HG03135 (cell line): ENCODE results near the gene FAM193A.
A peak's percentile ranks its signal among the peaks of the same experiment; 100 is the strongest.
"Not testable (repeated sequence)": the region's sequence is repeated elsewhere in the genome, so short reads cannot be mapped to it uniquely, and the experiment has no call there.

ENCODE experiments used
- ATAC-seq: cut with Tn5 transposase; IDR thresholded peaks from one replicate; pipeline ENCODE4 v1.9.1; 2021; ENCODE audit warnings: mild to moderate bottlenecking, moderate library complexity; ENCODE audit not compliant: unreplicated experiment

Gene FAM193A

DNA sequence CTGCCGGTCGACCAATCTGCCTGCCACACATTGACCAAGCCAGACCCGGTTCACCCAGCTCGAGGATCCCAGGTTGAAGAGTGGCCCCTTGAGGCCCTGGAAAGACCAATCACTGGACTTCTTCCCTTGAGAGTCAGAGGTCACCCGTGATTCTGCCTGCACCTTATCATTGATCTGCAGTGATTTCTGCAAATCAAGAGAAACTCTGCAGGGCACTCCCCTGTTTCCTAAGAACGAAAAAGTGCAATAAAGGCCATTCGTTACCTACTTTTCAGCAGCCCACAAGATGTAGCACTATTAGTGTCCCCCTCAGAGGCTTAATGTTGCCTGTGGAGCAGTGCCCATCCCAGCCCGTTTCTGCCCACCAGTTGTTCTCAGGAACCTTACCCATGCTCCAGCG lies 22.3 kb upstream of the FAM193A start:
- not testable (repeated sequence) for ATAC-seq

DNA sequence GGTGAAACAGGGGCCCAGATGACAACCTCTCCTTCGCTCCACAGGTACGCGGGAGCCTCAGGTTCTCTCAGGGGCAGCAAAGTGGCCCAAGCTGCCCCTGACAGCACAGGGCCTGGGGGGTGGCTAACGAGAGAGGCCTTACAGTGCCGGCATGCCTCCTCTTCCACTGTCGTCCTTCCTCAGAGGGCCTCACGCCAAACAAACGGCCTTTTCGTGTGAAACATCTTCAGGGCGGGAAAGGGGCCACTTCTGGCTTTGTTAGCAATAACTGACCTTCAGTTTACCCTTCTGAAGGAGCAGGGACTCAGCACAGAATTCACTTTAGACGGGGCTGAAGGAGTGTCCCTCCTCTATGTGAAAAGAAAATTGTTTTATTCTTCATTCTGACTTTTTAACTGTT lies 21.5 kb upstream of the FAM193A start:
- not testable (repeated sequence) for ATAC-seq

DNA sequence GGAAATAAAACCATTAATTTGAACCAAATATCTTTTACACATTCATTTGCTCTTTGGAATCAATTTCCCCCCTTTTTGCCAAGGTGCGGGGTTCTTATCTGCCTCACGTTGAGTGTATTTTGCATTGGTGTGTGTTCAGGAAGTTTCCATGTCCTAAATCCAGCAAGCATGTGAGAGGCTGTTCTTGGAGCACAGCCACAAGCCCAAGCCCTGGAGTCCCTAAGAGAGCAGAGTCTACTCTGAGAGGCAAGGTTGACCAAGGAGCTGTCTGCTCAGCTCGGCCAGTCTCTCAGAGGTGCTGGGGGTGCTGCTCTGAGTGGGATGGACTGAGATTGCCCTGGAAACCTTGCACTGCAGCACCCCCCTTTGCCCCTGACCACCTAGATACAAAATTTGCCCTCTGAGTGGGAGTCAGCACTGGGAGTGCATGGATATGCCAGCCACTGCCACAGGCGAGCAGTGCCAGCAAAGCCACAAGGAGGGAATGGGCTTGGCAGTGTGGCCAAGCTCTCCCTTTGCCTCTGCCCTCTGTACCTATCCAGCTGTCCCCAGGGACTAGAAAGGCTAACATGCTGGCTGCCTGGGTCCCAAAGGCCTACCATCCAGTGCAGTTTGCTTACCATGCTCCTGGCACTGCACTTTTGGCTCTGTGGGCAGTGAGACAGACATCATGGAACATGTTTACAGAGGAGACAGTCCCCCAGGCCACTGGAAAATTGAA lies 20.5 kb upstream of the FAM193A start:
- ATAC-seq = no peak

DNA sequence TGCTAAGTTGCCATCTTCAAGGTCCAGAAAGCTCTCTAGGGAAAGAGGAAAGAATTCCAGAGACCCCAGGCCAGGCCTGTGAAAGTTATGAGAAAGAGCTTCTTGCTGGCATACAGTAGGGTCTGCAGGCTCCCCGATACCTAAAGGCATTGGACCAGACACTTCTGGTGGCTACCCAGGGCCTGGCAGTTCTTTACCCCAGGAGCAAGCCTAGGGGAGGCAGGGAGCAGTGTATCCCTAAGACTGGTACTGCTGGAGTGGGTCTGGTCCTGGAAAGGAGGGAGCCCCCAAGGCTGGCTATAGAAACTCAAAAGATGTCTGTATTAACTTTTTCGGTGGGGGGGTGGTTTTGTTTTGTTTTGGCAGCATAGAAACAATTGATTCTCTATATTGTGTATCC lies 19.8 kb upstream of the FAM193A start:
- ATAC-seq = no peak

DNA sequence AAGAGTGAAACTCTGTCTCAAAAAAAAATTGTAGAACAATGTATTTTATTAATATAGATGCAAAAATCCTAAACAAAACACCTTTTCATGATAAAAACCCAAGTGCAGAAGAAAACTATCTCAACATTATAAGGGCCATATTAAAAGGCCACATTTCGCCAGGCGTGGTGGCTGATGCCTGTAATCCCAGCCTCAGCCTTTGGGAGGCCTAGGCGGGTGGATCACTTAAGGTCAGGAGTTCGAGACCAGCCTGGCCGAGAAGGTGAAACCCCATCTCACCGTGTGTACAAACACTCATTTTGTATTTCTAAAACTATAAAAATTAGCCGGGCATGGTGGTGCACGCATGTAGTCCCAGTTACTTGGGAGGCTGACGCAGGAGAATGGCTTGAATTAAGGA lies 9.9 kb upstream of the FAM193A start:
- no peak for ATAC-seq

DNA sequence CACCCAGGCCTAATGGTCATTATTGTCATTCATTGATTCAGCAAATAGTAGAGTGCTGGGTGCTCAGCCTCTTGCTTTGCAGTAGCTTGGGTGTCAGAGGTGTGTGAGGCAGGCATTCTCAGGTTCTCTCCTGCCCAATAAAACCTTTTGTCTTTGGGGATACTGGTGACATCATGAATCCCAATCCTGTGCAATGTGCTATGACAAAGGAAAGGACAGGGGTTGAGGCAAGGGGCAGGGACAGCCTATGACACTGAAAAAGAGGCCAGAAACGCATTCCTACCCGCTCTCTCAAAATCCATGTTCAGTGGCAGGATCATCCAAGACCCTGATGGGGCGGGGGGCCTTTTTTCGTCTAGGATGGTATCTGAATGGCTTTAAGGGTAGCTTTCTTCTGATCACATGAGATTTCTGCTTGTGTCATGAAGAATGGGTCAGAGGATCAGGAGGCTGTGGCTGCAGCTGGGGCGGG lies 1.5 kb upstream of the FAM193A start:
- ATAC-seq = no peak

DNA sequence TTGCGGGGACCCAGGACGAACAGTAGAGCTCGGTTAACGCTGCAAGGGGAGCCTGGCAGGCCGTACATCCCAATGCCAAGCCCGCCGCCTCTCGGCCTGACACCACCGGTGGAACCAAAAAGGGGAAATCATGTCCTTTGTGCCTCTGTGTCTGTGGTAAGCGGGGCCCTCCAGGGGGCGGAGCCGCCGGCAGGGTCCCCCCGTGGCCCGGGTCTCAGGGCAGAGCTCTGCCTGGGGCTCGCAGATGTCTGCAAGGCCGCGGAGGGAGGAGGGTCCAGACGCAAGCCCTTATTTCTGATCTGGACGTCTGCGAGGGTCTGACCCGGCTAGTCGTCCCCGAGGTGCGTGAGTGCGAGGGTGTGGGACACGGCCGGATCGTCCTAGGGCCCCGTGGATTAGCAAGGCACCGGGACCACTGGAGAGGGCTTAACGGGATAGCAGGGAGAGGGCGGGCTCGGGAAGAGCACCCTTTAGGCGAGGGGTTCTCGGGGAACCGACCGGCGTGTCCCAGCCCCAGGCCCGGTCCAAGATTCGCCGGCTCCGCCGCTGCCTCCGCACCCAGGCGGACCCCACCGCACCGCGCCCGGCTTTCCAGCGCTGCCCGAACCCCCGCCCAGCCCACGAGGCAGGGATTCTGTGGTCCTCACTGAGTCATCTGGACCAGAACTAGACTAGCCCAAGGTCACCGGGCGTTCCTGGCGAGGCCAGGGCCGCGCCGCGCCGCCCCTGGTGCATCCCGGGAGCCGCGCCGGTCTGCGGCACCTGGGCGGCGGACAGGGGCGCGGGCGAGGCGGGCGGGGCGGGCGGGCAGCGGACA lies 863 bp upstream of the FAM193A start:
- ATAC-seq = peak; percentile 13

DNA sequence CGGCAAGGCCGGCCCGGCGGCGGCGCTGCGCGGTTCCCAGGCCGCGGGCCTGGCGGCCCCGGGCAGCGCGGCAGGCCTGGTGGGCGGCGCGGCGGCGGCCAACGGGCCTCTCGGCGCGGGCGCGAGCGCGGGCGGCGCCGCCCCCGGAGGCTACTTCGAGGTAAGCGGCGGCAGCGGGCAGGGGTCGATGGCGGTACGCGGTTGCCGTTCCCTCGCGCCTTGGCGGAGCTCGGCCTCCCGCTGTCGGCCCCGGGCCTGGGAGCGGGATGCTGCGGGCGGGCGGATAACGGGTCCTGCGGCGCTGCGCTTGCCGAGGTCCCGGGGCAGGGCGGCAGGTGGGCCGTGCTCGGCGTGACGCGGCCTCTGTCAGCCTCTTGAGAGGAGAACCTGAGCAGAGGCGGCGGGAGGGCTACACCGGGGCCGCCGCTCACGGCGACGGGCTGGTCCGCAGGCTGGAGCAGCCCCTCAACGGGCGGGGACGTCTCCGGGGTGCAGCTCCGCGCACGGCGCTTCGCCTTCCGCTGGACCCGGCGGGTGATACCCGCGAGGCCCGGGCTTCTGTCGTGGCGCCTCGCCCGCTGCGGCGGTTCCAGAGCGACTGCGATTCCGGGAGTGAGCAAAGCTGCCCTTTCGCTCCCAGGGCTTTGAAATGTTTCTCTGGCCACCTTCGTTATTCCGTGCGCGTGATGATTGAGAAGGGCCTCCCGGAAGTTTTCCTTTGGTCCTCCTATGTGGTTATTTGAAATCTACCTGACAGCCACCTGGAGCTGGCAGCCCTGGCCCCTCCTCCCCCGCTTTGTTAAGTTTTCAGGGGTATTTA lies 774 bp downstream of the FAM193A start:
- ATAC-seq = peak; percentile 27

DNA sequence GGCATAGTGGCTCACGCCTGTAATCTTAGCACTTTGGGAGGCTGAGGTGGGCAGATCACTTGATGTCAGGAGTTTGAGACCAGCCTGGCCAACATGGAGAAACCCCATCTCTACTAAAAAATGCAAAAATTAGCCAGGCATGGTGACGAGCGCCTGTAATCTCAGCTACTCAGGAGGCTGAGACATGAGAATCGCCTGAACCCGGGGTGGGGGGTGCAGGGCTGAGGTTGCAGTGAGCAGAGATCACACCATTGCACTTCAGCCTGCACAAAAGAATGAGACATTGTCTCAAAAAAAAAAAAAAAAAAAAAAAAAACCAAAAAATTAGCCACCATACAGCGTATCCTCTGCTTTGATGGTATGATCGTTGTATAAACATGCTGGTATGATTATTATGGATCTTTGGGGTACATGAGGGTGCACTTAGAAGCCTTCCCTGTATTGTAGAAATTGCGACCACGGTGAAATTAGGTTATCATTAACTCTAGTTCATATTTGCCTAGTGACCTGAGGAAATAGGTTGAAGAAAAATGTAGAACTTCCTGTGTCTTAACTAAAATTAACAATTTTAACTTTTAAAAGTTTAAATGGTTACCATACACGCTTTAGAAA lies 7.2 kb downstream of the FAM193A start:
- not testable (repeated sequence) for ATAC-seq

DNA sequence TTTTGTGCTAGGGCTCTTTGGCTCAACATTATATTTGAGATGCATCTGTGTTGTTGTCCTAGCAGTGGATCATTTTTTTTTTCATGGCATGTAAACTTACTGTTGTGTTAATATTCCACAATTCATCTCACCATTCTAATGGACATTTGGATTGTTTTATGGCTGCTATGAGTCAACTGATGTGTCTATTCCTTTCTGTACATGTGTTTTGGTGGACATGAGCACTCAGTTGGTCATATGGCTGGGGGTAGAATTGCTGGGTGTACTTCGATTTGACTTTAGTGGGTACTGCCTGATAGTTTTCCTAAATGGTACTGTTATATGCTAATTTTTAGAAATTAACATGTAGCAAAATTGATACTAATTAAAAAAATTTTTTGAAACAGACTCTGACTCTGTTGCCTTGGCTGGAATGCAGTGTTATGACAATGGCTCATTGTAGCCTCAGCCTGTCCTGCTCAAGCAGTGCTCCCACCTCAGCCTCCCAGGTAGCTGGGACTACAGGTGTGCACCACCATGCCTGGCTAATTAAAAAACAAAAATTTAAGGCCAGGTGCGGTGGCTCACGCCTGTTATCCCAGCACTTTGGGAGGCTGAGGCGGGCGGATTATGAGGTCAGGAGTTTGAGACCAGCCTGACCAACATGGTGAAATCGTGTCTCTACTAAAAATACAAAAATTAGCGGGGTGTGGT lies 9.0 kb downstream of the FAM193A start:
- ATAC-seq = no peak

DNA sequence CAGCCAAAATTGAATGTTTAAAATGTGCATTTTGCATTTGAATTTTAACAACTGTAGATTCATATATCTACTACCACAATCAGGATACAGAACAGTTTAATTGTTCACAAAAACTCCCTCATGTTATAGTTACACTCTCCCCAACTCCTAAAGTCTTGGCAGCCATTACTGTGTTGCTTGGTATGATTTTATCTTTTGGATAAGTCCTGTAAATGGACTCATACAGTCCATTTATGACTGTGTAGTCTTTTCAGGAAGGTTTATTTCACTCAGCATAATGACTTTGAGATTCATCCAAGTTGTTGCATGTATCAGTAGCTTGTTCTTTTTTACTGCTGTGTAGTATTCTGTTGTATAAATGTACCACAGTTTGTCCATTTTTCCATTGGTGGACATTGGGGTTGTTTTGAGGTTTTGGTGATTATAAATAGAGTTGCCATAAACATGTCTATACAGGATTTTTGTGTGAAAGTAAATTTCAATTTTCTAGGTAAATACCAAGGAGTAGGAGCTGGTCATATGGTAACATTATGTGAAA lies 9.9 kb downstream of the FAM193A start:
- ATAC-seq = no peak

DNA sequence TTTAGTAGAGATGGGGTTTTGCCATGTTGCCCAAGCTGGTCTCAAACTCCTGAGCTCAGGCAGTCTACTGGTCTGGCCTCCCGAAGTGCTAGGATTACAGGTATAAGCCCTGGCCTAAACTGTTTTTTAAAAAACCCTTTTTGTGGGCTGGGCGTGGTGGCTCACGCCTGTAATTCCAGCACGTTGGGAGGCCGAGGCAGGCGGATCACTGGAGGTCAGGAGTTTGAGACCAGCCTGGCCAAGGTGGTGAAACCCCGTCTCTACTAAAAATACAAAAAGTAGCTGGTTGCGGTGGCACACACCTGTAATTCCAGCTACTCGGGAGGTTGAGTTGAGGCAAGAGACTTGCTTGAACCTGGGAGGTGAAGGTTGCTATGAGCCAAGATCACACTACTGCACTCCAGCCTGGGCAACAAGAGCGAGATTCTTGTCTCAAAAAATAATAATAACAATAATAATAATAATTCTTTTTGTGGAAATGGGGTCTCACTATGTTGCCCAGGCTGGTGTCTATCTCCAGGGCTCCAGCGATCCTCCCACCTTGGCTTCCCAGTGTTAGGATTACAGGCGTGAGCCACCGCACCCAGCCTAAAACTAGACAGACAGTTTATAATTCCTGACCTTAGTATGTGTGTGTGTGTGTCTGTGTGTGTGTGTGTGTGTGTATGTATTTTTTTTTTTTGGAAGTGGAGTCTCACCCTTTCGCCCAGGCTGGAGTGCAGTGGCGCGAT lies 10.7 kb downstream of the FAM193A start:
- not testable (repeated sequence) for ATAC-seq

DNA sequence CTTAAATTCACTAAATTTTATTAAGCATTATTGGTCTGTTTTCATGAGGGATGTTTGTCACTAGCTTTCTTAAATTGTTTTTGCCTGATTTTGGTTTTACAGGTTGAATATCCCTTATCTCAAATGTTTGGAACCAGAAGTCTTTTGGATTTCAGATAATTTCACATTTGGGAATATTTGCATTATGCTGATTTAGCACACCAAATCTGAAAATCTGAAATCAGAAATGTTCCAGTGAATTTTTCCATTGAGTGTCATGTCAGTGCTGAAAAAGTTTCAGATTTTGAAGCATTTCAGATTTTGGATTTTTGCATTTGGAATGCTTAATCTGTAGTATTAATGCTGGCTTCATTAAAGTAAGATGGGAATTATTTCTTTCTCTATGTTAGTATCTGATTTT lies 14.7 kb downstream of the FAM193A start:
- ATAC-seq = no peak

DNA sequence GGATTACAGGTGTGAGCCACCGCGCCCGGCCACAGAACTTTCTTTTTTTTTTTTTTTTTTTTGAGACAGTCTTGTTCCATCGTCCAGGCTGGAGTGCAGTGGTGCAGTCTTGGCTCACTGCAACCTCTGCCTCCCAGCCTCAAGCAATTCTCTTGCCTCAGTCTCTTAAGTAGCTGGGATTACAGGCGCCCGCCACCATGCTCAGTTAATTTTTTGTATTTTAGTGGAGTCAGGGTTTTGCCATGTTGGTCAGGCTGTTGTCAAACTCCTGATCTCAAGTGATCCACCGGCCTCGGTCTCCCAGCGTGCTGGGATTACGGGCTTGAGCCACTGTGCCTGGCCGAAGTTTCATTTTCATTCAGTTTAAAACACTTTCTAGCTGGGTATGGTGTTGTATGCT lies 16.4 kb downstream of the FAM193A start:
- no peak for ATAC-seq

DNA sequence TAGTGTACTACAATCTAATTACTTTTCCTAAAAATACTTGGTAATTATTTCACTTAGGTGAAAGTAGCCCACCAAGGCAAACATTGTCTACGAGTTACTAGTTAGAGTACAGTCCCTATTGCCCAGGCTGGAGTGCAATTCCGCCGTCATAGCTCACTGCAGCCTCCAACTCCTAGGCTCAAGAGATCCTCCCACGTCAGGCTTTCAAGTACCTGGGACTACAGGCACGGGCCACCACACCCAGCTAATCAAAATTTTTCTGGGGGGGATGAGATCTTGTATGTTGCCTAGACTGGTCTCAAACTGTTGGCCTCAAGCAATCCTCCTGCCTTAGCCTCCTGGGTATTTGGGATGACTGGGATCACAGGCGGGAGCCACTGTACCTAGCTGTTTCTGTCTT lies 21.9 kb downstream of the FAM193A start:
- no peak for ATAC-seq

DNA sequence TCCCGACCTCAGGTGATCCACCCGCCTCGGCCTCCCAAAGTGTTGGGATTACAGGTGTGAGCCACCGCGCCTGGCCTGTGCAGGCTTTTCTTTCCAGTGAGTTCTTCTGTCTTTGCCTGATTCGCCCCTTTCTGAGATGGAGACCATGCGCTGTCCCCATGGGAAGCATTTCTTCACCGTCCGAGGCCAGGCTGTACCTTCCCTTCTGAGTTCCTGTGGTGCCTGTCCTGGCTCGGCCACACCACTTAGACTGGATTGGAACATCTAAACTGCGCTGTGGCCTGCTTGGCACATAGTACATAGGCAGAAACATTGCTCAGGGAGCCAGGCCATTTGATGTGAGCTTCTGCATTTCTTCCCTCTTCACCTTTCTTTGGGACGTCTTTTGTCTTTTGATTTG lies 23.7 kb downstream of the FAM193A start:
- ATAC-seq = no peak

DNA sequence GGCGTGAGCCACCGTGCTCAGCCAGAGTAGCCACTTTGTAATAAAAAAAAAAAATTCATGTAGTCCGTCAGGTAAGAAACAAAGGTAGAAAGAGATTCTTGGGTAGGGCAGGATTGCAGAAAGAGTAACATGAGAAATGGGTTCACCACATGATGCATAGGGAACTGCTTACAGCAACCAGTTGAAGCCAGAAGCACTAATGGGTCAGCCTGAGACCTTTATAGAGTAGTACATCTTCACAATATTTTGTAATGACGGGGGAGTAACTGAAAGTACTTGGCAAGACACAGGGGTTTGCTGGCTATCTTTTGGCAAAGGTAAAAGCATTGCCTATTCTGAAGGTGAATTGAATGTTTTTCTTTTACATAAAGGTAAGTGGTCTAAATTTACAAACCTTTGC lies 29.1 kb downstream of the FAM193A start:
- no peak for ATAC-seq

DNA sequence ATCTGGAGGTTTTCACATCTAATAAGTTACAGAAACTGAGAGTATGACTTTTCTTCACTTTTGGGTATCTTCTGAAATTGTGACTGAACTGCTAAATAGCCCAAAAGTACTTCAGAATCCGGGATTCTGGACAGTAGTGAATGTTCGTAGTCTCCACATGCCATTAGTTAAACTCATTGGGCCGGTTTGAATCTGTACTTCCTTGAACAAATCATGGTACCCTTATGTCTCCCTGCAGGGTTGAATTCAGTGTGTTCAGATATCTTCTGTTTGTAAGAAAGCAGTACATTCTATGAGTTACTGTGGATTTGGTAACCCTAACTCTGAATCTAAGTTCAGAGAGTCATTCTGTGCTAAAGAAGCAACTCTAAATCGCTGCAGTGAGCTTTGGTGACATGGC lies 33.6 kb downstream of the FAM193A start:
- no peak for ATAC-seq

DNA sequence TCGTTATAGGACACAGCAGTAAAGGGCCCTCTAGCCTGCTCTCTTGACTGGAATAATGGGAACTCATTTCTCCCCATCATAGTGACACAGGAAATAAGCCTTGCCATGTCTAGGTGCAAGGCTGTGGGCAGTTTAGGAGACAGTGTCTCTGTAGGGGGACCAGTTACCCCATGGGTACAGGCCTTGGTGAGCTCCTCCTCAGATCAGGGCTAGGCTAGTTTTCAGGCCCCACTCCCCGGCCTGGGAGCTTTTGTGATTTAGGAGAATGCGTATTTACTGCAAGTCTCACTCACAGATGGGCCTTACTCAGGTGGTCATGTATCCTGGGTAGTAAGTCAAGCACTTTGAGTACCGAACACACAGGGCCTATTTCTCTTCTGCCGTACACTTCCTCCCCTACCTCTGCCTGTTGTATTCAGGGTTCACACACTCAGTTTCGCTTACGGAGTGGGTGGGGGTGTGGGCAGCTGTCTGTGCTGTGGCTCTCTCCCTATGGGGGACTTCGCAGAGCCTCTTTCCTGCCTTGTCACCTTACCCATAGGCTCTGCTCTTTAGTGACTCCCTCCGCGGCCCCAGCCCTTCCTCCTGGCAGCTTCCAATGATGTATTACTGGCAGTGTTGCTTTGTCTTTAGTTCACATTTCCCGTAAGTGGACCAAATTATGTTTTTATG lies 34.2 kb downstream of the FAM193A start:
- peak; percentile 73 for ATAC-seq
